ENCODE results near the gene ALAS1. TPM values are rescaled to one million over a fixed set of nuclear protein-coding genes. Genes with fewer than 3 reads are reported as not detected.
A peak's percentile ranks its signal among the peaks of the same experiment; 100 is the strongest.

The ALAS1 gene
- total RNA-seq, 2 donors from 2014 or later, result 90.6 to 103 TPM

GRCh38 chr3:52247409-52248164 lies 49.6 kb downstream of the ALAS1 start:
- Histone ChIP-seq H3K27ac (no peak overlapping the region), H3K27me3 (no peaks in the 10 kb centered on the region), H3K4me3 (no peak overlapping the region), H3K36me3 (no peaks in the 10 kb centered on the region), H3K4me1 (no peaks in the 10 kb centered on the region), H3K9me3 (no peaks in the 10 kb centered on the region), H3K9ac (ENCODE audit: low read depth in 2 of 2, low read length in 2 of 2) (peak overlapping the region in 1 of 2 donors; percentile 21)
- DNase-seq, result no peak
- TF ChIP-seq, protein P1, sequence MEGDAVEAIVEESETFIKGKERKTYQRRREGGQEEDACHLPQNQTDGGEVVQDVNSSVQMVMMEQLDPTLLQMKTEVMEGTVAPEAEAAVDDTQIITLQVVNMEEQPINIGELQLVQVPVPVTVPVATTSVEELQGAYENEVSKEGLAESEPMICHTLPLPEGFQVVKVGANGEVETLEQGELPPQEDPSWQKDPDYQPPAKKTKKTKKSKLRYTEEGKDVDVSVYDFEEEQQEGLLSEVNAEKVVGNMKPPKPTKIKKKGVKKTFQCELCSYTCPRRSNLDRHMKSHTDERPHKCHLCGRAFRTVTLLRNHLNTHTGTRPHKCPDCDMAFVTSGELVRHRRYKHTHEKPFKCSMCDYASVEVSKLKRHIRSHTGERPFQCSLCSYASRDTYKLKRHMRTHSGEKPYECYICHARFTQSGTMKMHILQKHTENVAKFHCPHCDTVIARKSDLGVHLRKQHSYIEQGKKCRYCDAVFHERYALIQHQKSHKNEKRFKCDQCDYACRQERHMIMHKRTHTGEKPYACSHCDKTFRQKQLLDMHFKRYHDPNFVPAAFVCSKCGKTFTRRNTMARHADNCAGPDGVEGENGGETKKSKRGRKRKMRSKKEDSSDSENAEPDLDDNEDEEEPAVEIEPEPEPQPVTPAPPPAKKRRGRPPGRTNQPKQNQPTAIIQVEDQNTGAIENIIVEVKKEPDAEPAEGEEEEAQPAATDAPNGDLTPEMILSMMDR (IDR thresholded peaks at IDR 0.05), result no peak
- intact Hi-C loops (cut with DNase I), result no loop called here

- H3K4me1 ChIP-seq, result no peaks in the 10 kb centered on the region
- peak overlapping the region in 1 of 2 donors; percentile 21 for H3K9ac ChIP-seq (ENCODE audit: low read depth in 2 of 2, low read length in 2 of 2)
- no peaks in the 10 kb centered on the region for H3K27me3 ChIP-seq
- TF ChIP-seq, protein P1 (IDR thresholded peaks at IDR 0.05), result no peak
- H3K4me3 ChIP-seq, result no peak overlapping the region
- intact Hi-C loops (cut with DNase I), result no loop called here
- no peak overlapping the region for H3K27ac ChIP-seq
- H3K36me3 ChIP-seq, result no peaks in the 10 kb centered on the region
- no peak for DNase-seq
- no peaks in the 10 kb centered on the region for H3K9me3 ChIP-seq
Measured at GRCh38 chr3:52248165-52248541, 50.2 kb downstream of the ALAS1 start.

- H3K9me3 ChIP-seq, result no peaks in the 10 kb centered on the region
- intact Hi-C loops (cut with DNase I), result no loop called here
- no peak overlapping the region for H3K9ac ChIP-seq (ENCODE audit: low read depth in 2 of 2, low read length in 2 of 2)
- H3K36me3 ChIP-seq, result no peaks in the 10 kb centered on the region
- no peaks in the 10 kb centered on the region for H3K4me1 ChIP-seq
- no peak overlapping the region for H3K4me3 ChIP-seq
- DNase-seq, result no peak
- TF ChIP-seq, protein P1 (IDR thresholded peaks at IDR 0.05), result no peak
- no peak overlapping the region for H3K27ac ChIP-seq
- H3K27me3 ChIP-seq, result no peaks in the 10 kb centered on the region
Measured at GRCh38 chr3:52248816-52249547, 51.0 kb downstream of the ALAS1 start.

DNA sequence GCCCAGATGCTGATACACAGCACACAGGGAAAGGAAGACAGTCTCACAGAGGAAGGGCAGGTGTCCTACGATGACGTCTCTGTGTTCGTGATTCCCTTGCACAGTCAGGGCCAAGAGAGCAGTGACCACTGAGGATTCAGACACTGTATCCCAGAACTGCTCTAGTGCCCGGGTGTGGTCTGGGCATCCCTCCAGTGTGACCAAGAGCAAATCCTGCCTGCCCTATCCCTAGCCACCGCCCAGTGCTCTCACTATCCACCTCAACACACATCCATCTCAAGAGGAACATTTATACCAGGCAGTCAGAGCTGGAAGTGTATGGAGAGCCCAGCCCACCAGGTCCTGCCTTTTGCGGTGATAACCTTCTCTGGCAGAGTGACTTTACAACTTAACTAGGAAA lies 51.7 kb downstream of the ALAS1 start:
- intact Hi-C loops (cut with DNase I), result no loop called here
- no peaks in the 10 kb centered on the region for H3K4me1 ChIP-seq
- DNase-seq, result no peak
- no peaks in the 10 kb centered on the region for H3K36me3 ChIP-seq
- H3K4me3 ChIP-seq, result no peak overlapping the region
- TF ChIP-seq, protein P1 (IDR thresholded peaks at IDR 0.05), result no peak
- H3K9ac ChIP-seq (ENCODE audit: low read depth in 2 of 2, low read length in 2 of 2), result no peak overlapping the region
- no peaks in the 10 kb centered on the region for H3K27me3 ChIP-seq
- no peaks in the 10 kb centered on the region for H3K9me3 ChIP-seq
- no peak overlapping the region for H3K27ac ChIP-seq

GRCh38 chr3:52250122-52250521 lies 52.2 kb downstream of the ALAS1 start:
- intact Hi-C loops (cut with DNase I), result no loop called here
- no peaks in the 10 kb centered on the region for H3K9me3 ChIP-seq
- no peaks in the 10 kb centered on the region for H3K4me1 ChIP-seq
- H3K36me3 ChIP-seq, result no peaks in the 10 kb centered on the region
- no peak for DNase-seq
- no peak overlapping the region for H3K4me3 ChIP-seq
- TF ChIP-seq, protein P1 (IDR thresholded peaks at IDR 0.05), result no peak
- H3K9ac ChIP-seq (ENCODE audit: low read depth in 2 of 2, low read length in 2 of 2), result no peak overlapping the region
- no peaks in the 10 kb centered on the region for H3K27me3 ChIP-seq
- H3K27ac ChIP-seq, result no peak overlapping the region

Measured in colonic mucosa (tissue), 4 donors.